Middle frontal gyrus (tissue), 1 donor: ENCODE measurements around the gene PSMD6.

ENCODE experiments used
- DNase-seq: peaks from one replicate; pipeline ENCODE4 v3.0.0-alpha.2; 2015; ENCODE audit warnings: low spot score; ENCODE audit errors: extremely low spot score

The PSMD6 gene

GRCh38 chr3:63979093-63979885 is 44.0 kb downstream of the PSMD6 start:
- DNase-seq = no peak

- no peak for DNase-seq
These were observed 45.4 kb downstream of the PSMD6 start for GRCh38 chr3:63977893-63978292.

GRCh38 chr3:63976872-63977200 is 46.5 kb downstream of the PSMD6 start:
- no peak for DNase-seq

- DNase-seq = no peak
These were observed 47.0 kb downstream of the PSMD6 start for GRCh38 chr3:63976161-63976871.

- DNase-seq = no peak
These were observed 47.6 kb downstream of the PSMD6 start for GRCh38 chr3:63975723-63976122.

- no peak for DNase-seq
These were observed 48.8 kb downstream of the PSMD6 start for GRCh38 chr3:63974451-63974850.

GRCh38 chr3:63973406-63973805 is 49.9 kb downstream of the PSMD6 start:
- DNase-seq = no peak

- no peak for DNase-seq
These were observed 50.3 kb downstream of the PSMD6 start for GRCh38 chr3:63972987-63973386.

- no peak for DNase-seq
These were observed 51.1 kb downstream of the PSMD6 start for GRCh38 chr3:63972196-63972595.

- DNase-seq = no peak
These were observed 52.4 kb downstream of the PSMD6 start for GRCh38 chr3:63970631-63971475.

- no peak for DNase-seq
These were observed 53.4 kb downstream of the PSMD6 start for GRCh38 chr3:63969876-63970275.

GRCh38 chr3:63968612-63969350 is 54.5 kb downstream of the PSMD6 start:
- DNase-seq = no peak

- no peak for DNase-seq
These were observed 55.4 kb downstream of the PSMD6 start for GRCh38 chr3:63967675-63968611.

GRCh38 chr3:63966871-63967270 is 56.4 kb downstream of the PSMD6 start:
- no peak for DNase-seq

GRCh38 chr3:63966007-63966406 is 57.3 kb downstream of the PSMD6 start:
- no peak for DNase-seq

- no peak for DNase-seq
These were observed 58.4 kb downstream of the PSMD6 start for GRCh38 chr3:63964681-63965485.

- no peak for DNase-seq
These were observed 59.8 kb downstream of the PSMD6 start for GRCh38 chr3:63963496-63963895.

GRCh38 chr3:63961891-63962290 is 61.4 kb downstream of the PSMD6 start:
- no peak for DNase-seq
